Measurements from ENCODE around the gene ATG4A.

The ATG4A gene

GRCh38 chrX:108068121-108068520 is 23.5 kb upstream of the ATG4A start:
- TF ChIP-seq EZH2 (IDR thresholded peaks at IDR 0.05): no peak
- TF ChIP-seq FOXP2 (optimal IDR thresholded peaks at IDR 0.05; ENCODE audit: control extremely low read depth, extremely low read length, insufficient read depth): no peak
- no peak for TF ChIP-seq POLR2AphosphoS5 (IDR thresholded peaks at IDR 0.05; ENCODE audit: borderline replicate concordance, low read depth, low read length)
- no peak for DNase-seq (ENCODE audit: low read depth, low spot score)
- H3K9ac ChIP-seq (ENCODE audit: insufficient read length): no peak overlapping the region
- H3K27ac ChIP-seq: no peak overlapping the region
- H3K4me3 ChIP-seq: no peak overlapping the region
- H3K9me3 ChIP-seq (ENCODE audit: low read depth, low read length): no peaks in the 10 kb centered on the region
- H3K36me3 ChIP-seq (ENCODE audit: insufficient read depth, low read length): no peaks in the 10 kb centered on the region

DNA sequence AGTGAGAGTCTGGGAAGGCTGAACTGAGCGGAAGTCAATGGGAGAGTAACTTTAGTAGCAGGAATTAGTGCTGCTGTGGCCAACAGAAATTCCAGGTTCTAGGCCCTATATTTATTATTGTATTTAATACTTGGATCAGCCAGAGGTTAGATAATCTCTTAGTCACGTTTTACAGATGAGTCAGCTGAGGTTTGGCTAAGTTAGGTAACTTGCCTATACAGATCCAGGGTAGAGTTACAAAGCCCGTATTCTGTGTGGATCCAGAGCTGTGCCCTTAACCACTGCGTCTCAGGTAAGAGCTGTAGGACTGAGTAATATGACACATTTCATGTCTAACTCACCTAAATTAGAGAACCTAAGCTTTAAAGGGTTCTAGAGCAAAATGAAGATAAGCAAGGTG is 20.7 kb upstream of the ATG4A start:
- Histone ChIP-seq H3K27ac (no peak overlapping the region), H3K36me3 (ENCODE audit: insufficient read depth, low read length) (no peaks in the 10 kb centered on the region), H3K9ac (ENCODE audit: insufficient read length) (no peak overlapping the region), H3K9me3 (ENCODE audit: low read depth, low read length) (no peaks in the 10 kb centered on the region), H3K4me3 (no peak overlapping the region)
- no peak for DNase-seq (ENCODE audit: low read depth, low spot score)
- TF ChIP-seq POLR2AphosphoS5 (IDR thresholded peaks at IDR 0.05; ENCODE audit: borderline replicate concordance, low read depth, low read length) (no peak), FOXP2 (optimal IDR thresholded peaks at IDR 0.05; ENCODE audit: control extremely low read depth, extremely low read length, insufficient read depth) (no peak), EZH2 (IDR thresholded peaks at IDR 0.05) (no peak)

- Histone ChIP-seq H3K27ac (no peak overlapping the region), H3K36me3 (ENCODE audit: insufficient read depth, low read length) (no peaks in the 10 kb centered on the region), H3K9ac (ENCODE audit: insufficient read length) (no peak overlapping the region), H3K9me3 (ENCODE audit: low read depth, low read length) (no peaks in the 10 kb centered on the region), H3K4me3 (no peak overlapping the region)
- DNase-seq (ENCODE audit: low read depth, low spot score): no peak
- TF ChIP-seq EZH2 (IDR thresholded peaks at IDR 0.05): no peak
- no peak for TF ChIP-seq FOXP2 (optimal IDR thresholded peaks at IDR 0.05; ENCODE audit: control extremely low read depth, extremely low read length, insufficient read depth)
- no peak for TF ChIP-seq POLR2AphosphoS5 (IDR thresholded peaks at IDR 0.05; ENCODE audit: borderline replicate concordance, low read depth, low read length)
Observed at GRCh38 chrX:108071578-108071977, 20.0 kb upstream of the ATG4A start.

DNA sequence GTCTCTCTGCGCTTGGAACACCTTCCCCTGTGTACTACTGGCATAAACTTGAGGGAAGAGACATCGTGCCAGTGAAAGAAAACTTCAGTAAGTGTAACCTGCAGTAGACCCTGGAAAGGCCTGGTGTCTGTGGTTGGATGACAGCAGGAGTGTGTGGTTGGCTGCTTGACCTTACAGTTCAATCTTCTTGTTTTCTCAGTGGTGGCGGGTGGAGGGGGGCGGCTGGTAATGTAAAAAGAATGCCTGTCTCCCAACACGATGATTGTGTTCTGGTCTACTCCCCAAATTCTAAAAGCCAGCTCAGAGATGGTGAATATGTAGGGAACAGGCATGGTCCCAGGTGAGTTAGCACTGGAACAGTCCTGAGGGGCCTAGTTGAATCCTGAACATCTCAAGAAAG is 18.8 kb upstream of the ATG4A start:
- DNase-seq (ENCODE audit: low read depth, low spot score): no peak
- no peak overlapping the region for H3K27ac ChIP-seq
- no peak overlapping the region for H3K9ac ChIP-seq (ENCODE audit: insufficient read length)

DNA sequence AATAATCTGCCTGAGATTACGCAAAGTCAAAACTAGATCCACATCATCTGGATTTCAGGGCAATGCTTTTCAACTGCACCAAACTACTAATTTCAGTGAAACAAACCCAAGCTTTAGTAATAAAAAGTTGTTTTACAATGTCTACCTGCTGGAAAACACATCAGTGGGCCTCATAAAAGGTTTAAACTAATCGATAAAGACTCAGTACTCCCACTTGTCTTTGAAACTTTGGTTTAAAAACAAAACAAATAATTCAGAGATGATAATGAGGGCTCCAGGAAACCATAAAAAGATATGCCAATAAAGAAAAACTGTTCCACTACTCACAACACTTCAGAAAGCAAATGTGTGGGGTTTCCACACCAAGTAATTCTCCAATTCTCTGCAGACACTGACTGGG is 10.5 kb upstream of the ATG4A start:
- H3K9me3 ChIP-seq (ENCODE audit: low read depth, low read length): no peaks in the 10 kb centered on the region
- no peak overlapping the region for H3K9ac ChIP-seq (ENCODE audit: insufficient read length)
- no peak overlapping the region for H3K27ac ChIP-seq
- H3K4me3 ChIP-seq: no peak overlapping the region
- peaks cover 5% of the 10 kb centered on the region; the same call in 1 of the 2 replicates for H3K36me3 ChIP-seq (ENCODE audit: insufficient read depth, low read length)
- TF ChIP-seq FOXP2 (optimal IDR thresholded peaks at IDR 0.05; ENCODE audit: control extremely low read depth, extremely low read length, insufficient read depth) (no peak), EZH2 (IDR thresholded peaks at IDR 0.05) (no peak), POLR2AphosphoS5 (IDR thresholded peaks at IDR 0.05; ENCODE audit: borderline replicate concordance, low read depth, low read length) (no peak)
- no peak for DNase-seq (ENCODE audit: low read depth, low spot score)

More for the DNA sequence above, 18.8 kb upstream of the ATG4A start:
- TF ChIP-seq POLR2AphosphoS5 (IDR thresholded peaks at IDR 0.05; ENCODE audit: borderline replicate concordance, low read depth, low read length) (no peak), EZH2 (IDR thresholded peaks at IDR 0.05) (no peak), FOXP2 (optimal IDR thresholded peaks at IDR 0.05; ENCODE audit: control extremely low read depth, extremely low read length, insufficient read depth) (no peak)
- H3K4me3 ChIP-seq: no peak overlapping the region
- no peaks in the 10 kb centered on the region for H3K9me3 ChIP-seq (ENCODE audit: low read depth, low read length)
- no peaks in the 10 kb centered on the region for H3K36me3 ChIP-seq (ENCODE audit: insufficient read depth, low read length)

GRCh38 chrX:108087792-108088191 is 3.8 kb upstream of the ATG4A start:
- no peak for TF ChIP-seq POLR2AphosphoS5 (IDR thresholded peaks at IDR 0.05; ENCODE audit: borderline replicate concordance, low read depth, low read length)
- no peak for TF ChIP-seq FOXP2 (optimal IDR thresholded peaks at IDR 0.05; ENCODE audit: control extremely low read depth, extremely low read length, insufficient read depth)
- no peak for TF ChIP-seq EZH2 (IDR thresholded peaks at IDR 0.05)
- H3K9ac ChIP-seq (ENCODE audit: insufficient read length): no peak overlapping the region
- no peaks in the 10 kb centered on the region for H3K9me3 ChIP-seq (ENCODE audit: low read depth, low read length)
- DNase-seq (ENCODE audit: low read depth, low spot score): no peak
- H3K4me3 ChIP-seq: no peak overlapping the region
- no peak overlapping the region for H3K27ac ChIP-seq
- H3K36me3 ChIP-seq (ENCODE audit: insufficient read depth, low read length): peaks cover 12% of the 10 kb centered on the region; the same call in 1 of the 2 replicates

DNA sequence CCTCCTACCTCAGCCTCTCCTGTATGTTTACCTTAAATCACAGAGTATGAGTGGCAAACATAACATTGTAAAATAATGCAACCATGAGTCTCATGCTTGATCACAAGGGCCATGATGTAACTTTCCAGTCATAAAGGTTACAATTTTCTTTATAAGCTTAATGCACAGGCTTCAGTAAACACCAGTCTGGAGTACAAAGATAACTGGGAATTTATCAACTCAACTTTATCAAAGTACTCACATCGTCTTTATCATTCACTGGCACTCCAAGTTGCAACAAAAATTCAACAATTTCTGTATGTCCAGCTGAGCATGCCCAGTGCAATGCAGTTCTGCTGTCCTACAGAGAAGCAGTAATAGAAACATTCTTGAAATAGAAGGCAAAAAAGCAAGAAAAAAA is 3.1 kb upstream of the ATG4A start:
- Histone ChIP-seq H3K27ac (no peak overlapping the region), H3K4me3 (no peak overlapping the region), H3K9me3 (ENCODE audit: low read depth, low read length) (no peaks in the 10 kb centered on the region), H3K36me3 (ENCODE audit: insufficient read depth, low read length) (peaks cover 12% of the 10 kb centered on the region; the same call in 1 of the 2 replicates), H3K9ac (ENCODE audit: insufficient read length) (no peak overlapping the region)
- no peak for TF ChIP-seq POLR2AphosphoS5 (IDR thresholded peaks at IDR 0.05; ENCODE audit: borderline replicate concordance, low read depth, low read length)
- no peak for TF ChIP-seq FOXP2 (optimal IDR thresholded peaks at IDR 0.05; ENCODE audit: control extremely low read depth, extremely low read length, insufficient read depth)
- TF ChIP-seq EZH2 (IDR thresholded peaks at IDR 0.05): no peak
- no peak for DNase-seq (ENCODE audit: low read depth, low spot score)

DNA sequence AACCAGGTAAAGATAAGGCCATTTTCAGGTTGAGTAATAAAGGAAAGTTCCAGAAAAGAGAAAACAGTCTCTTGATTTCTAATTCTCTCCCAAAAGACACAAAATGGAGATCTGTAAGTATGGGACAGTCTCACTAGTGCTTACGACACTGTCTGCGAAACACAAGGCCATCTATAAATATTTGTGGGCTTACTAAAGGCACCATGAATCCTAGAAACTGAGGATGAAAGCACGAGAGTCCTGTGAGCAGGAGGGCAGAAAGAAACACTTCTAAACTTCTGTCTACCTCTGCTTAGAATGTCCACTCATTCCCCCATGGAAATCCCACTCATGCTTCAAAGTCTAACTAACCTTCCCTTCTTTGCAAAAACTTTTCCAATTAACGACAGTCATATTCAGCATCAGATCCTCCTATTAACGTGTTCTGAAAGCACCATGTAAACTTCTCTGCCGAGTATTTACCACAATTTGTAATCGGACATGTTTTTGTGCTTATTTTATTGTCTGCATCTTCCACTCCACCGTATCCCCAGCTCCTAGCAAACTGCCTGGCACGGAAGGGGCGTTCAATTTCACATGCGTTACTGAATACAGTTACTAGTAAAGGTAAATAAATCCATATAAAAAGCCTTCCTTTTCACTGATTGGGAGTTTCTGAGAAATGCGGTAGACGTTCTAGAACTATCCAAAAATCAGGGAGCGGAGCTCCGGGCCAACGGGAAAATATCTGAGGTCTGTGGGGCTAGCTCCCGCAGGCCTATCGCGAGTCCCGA is 901 bp upstream of the ATG4A start:
- Histone ChIP-seq H3K36me3 (ENCODE audit: insufficient read depth, low read length) (peaks cover 7% of the 10 kb centered on the region; the same call in 1 of the 2 replicates), H3K27ac (peak overlapping the region; percentile 34; the same call in 1 of the 2 replicates), H3K4me3 (peak overlapping the region; percentile 80), H3K9me3 (ENCODE audit: low read depth, low read length) (no peaks in the 10 kb centered on the region), H3K9ac (ENCODE audit: insufficient read length) (peak overlapping the region; percentile 83)
- no peak for TF ChIP-seq POLR2AphosphoS5 (IDR thresholded peaks at IDR 0.05; ENCODE audit: borderline replicate concordance, low read depth, low read length)
- TF ChIP-seq FOXP2 (optimal IDR thresholded peaks at IDR 0.05; ENCODE audit: control extremely low read depth, extremely low read length, insufficient read depth): no peak
- no peak for TF ChIP-seq EZH2 (IDR thresholded peaks at IDR 0.05)
- no peak for DNase-seq (ENCODE audit: low read depth, low spot score)

Measured in SK-N-MC (cell line).